Activated CD8-positive, alpha-beta T cell treated with anti-CD3 and anti-CD28 coated beads for 36 hours (primary cell): ENCODE data around the gene GRXCR2. TPM values are rescaled to one million over a fixed set of nuclear protein-coding genes. Genes with fewer than 3 reads are reported as not detected.
A peak's percentile ranks its signal among the peaks of the same experiment; 100 is the strongest.

Experiments used
- ATAC-seq: fragments of 200-7000 bp; cut with Tn5 transposase; one replicate; pipeline ENCODE4 v1.10.0; 2021; ENCODE audit warnings: mild to moderate bottlenecking, moderate library complexity
- CTCF ChIA-PET: fragments of 350-600 bp; sonication (Branson Sonifier 250); formaldehyde crosslinking; loops from one replicate; lab custom pipeline; 2021; ENCODE audit warnings: antibody characterized with exemption; lab: Charles Lee
- POLR2A ChIA-PET: fragments of 350-600 bp; sonication (Branson Sonifier 250); formaldehyde crosslinking; loops from one replicate; lab custom pipeline; 2021; ENCODE audit warnings: antibody characterized with exemption; lab: Charles Lee
- DNase-seq: peaks from one replicate; pipeline ENCODE4 v3.0.0-alpha.2; 2020
- H3K27ac Mint-ChIP-seq: one replicate; pipeline ENCODE4 v1.8.0; 2021; ENCODE audit warnings: mild to moderate bottlenecking, mixed read lengths
- H3K27me3 Mint-ChIP-seq: one replicate; pipeline ENCODE4 v1.8.0; 2021; ENCODE audit warnings: mixed read lengths
- H3K36me3 Mint-ChIP-seq: one replicate; pipeline ENCODE4 v1.8.0; 2021; ENCODE audit warnings: low read depth, mixed read lengths
- H3K4me1 Mint-ChIP-seq: one replicate; pipeline ENCODE4 v1.8.0; 2021; ENCODE audit warnings: low read depth, mixed read lengths
- H3K4me3 Mint-ChIP-seq: one replicate; pipeline ENCODE4 v1.8.0; 2021; ENCODE audit warnings: mild to moderate bottlenecking, moderate library complexity, mixed read lengths
- H3K9me3 Mint-ChIP-seq: one replicate; pipeline ENCODE4 v1.8.0; 2021; ENCODE audit warnings: mixed read lengths
- CTCF ChIP-seq: fragments of 200-600 bp; IDR thresholded peaks from one replicate; pipeline ENCODE4 v1.8.0; 2022; ENCODE audit warnings: antibody characterized with exemption, mild to moderate bottlenecking
- intact Hi-C: fragments of 100-400 bp; cut with micrococcal nuclease; formaldehyde crosslinking; loops from one replicate; pipeline ENCODE4 v1.10.0; 2022
- total RNA-seq, 2 experiments: library from RNA; stranded (reverse); gene quantifications; one replicate each; pipeline ENCODE4 v1.2.3, GENCODE V29; 2021

GRXCR2 gene
- total RNA-seq, 2 experiments from 2014 or later, result not detected

DNA sequence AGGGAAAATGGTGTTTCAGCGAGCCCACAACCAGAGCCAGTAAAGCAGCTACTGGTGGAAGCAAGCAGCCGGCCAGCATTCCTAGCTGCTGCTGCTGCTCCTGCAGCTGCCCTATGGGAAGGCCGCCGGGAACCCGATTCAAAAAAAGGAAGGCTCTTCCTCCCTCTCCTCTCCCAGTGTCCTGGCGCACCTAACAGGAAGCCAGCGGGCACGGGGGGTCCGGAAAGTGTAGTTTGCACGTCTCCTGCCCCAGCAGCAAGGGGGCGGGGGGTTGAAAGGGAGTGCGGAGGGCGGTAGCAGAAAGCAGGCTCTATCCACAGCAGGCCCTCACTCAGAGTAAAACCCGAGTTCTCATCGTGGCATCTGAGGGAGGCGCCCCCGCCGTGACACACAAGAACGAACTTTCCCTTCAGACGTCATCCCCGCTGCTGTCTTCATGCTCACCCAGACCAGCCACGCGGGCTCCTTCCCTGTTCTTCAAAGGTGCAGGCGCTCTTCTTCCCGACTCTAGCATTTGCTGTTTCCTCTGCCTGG, 16.5 kb downstream of the GRXCR2 start:
- H3K4me1 Mint-ChIP-seq, result peaks cover 4% of the 10 kb centered on the region
- H3K27me3 Mint-ChIP-seq, result peaks cover 5% of the 10 kb centered on the region
- ATAC-seq, result peak; percentile 81
- ChIA-PET CTCF (no interaction called here), POLR2A (no interaction called here)
- intact Hi-C loops, result no loop called here
- H3K4me3 Mint-ChIP-seq, result no peak overlapping the region
- H3K36me3 Mint-ChIP-seq, result no peaks in the 10 kb centered on the region
- no peak overlapping the region for H3K27ac Mint-ChIP-seq
- TF ChIP-seq CTCF, result no peak
- no peaks in the 10 kb centered on the region for H3K9me3 Mint-ChIP-seq
- DNase-seq, result peak; percentile 57

DNA sequence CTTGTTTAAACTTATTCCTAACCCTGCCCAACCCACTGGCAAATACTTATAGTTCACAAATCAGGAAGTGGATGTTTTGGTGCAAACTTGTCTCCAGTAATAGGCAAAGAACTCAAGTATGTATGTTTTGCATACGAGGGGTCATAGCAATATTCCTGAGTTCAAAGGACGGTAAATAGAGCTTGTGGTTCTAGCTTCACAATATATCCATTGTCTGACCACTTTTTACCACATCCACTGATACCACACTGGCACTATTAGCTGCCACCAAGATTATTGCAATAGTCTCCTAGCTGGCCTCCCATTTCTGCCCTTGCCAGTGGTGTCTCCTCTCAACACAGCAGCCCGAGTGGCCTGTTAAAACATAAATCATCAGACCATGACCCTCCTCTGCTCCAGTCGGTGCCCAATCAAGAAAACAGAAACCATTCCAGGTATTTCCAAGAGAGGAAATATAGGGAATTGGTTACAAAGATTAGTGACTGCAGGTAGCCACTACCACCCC, 17.0 kb downstream of the GRXCR2 start:
- ChIA-PET POLR2A (no interaction called here), CTCF (interaction anchor here (1.0 kb wide), 1 partner anchor 30 kb away, joined by 3 read pairs; no protein-coding TSS in a partner anchor)
- Mint-ChIP-seq H3K4me1 (peaks cover 4% of the 10 kb centered on the region), H3K27ac (no peak overlapping the region), H3K27me3 (peaks cover 5% of the 10 kb centered on the region), H3K9me3 (no peaks in the 10 kb centered on the region), H3K36me3 (no peaks in the 10 kb centered on the region), H3K4me3 (no peak overlapping the region)
- TF ChIP-seq CTCF, result no peak
- no peak for DNase-seq
- intact Hi-C loops, result no loop called here
- ATAC-seq, result no peak

- Mint-ChIP-seq H3K9me3 (no peaks in the 10 kb centered on the region), H3K27ac (no peak overlapping the region), H3K4me1 (peaks cover 4% of the 10 kb centered on the region), H3K4me3 (no peak overlapping the region), H3K27me3 (peaks cover 5% of the 10 kb centered on the region), H3K36me3 (no peaks in the 10 kb centered on the region)
- POLR2A ChIA-PET, result no interaction called here
- intact Hi-C loops, result no loop called here
- no peak for TF ChIP-seq CTCF
- CTCF ChIA-PET, result interaction anchor here (1.0 kb wide), 1 partner anchor 29 kb away, joined by 3 read pairs; no protein-coding TSS in a partner anchor
- ATAC-seq (no peak), DNase-seq (no peak)
Measured at GRCh38 chr5:145854651-145855258, 18.1 kb downstream of the GRXCR2 start.

- Mint-ChIP-seq H3K36me3 (no peaks in the 10 kb centered on the region), H3K4me3 (no peak overlapping the region), H3K27ac (no peak overlapping the region), H3K27me3 (peaks cover 6% of the 10 kb centered on the region), H3K4me1 (peaks cover 4% of the 10 kb centered on the region), H3K9me3 (no peaks in the 10 kb centered on the region)
- CTCF ChIA-PET, result no interaction called here
- TF ChIP-seq CTCF, result no peak
- ATAC-seq, result no peak
- no peak for DNase-seq
- POLR2A ChIA-PET, result interaction anchor here (1.0 kb wide), 1 partner anchor 9 kb away, joined by 5 read pairs; no protein-coding TSS in a partner anchor
- intact Hi-C loops, result no loop called here
Measured at GRCh38 chr5:145853781-145854376, 18.9 kb downstream of the GRXCR2 start.

- ChIA-PET POLR2A (no interaction called here), CTCF (no interaction called here)
- intact Hi-C loops, result no loop called here
- peaks cover 4% of the 10 kb centered on the region for H3K4me1 Mint-ChIP-seq
- no peak for DNase-seq
- H3K9me3 Mint-ChIP-seq, result no peaks in the 10 kb centered on the region
- no peak overlapping the region for H3K27ac Mint-ChIP-seq
- no peak for TF ChIP-seq CTCF
- H3K27me3 Mint-ChIP-seq, result peaks cover 8% of the 10 kb centered on the region
- ATAC-seq, result no peak
- no peak overlapping the region for H3K4me3 Mint-ChIP-seq
- H3K36me3 Mint-ChIP-seq, result no peaks in the 10 kb centered on the region
Measured at GRCh38 chr5:145852990-145853389, 19.8 kb downstream of the GRXCR2 start.
